Activated CD4-positive, CD25-positive, alpha-beta regulatory T cell treated with anti-CD3 and anti-CD28 coated beads, Interleukin-2, amount 50 U/mL, for 16 hours (primary cell): Measurements from ENCODE around the gene WDFY2.

Experiments
- DNase-seq: peaks from one replicate; pipeline ENCODE4 v3.0.0-alpha.2; 2020; ENCODE audit warnings: low read depth, low spot score

Gene WDFY2

GRCh38 chr13:51697181-51697580 is 112.9 kb downstream of the WDFY2 start:
- no peak for DNase-seq

DNA sequence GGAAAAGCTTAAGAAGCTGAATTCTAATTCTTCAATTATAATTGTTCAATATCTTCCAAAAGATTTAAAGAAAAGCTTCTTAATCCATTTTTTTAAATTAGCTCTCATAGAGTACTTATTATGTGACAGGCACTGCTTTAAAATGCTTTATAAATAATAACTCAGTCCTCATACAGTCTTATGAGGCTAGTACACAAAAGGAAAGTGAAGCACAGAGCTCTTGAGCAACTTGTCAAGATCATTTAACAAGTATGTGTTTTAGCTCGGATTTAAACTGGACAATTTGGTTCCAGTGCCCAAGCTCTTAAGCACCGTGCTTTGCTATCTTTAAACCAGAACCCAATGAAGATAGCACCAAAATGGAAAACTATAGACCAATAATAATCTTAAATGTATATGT is 113.6 kb downstream of the WDFY2 start:
- DNase-seq: no peak

GRCh38 chr13:51698352-51698751 is 114.1 kb downstream of the WDFY2 start:
- DNase-seq: no peak

- no peak for DNase-seq
Observed at GRCh38 chr13:51704399-51705313, 120.4 kb downstream of the WDFY2 start.

DNA sequence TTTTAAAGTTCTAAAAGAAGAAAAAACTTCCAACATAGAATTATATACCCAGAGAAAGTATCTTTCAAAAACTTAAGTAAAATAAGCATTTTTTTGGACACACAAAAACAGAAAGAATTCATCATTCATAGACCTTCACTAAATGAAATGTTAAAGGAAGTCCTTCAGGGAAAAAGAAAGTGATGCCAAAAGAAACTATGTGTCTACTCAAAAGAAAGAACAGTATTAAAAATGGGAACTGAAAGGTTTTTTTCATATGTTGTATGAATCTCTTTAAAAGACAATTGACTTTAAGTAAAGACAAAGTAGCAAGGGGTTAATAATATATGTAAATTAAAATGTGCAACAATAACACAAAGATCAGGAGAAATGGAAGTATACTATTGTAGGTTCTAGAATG is 123.2 kb downstream of the WDFY2 start:
- DNase-seq: no peak

- no peak for DNase-seq
Observed at GRCh38 chr13:51713807-51714206, 129.5 kb downstream of the WDFY2 start.

GRCh38 chr13:51714663-51715168 is 130.5 kb downstream of the WDFY2 start:
- DNase-seq: no peak

DNA sequence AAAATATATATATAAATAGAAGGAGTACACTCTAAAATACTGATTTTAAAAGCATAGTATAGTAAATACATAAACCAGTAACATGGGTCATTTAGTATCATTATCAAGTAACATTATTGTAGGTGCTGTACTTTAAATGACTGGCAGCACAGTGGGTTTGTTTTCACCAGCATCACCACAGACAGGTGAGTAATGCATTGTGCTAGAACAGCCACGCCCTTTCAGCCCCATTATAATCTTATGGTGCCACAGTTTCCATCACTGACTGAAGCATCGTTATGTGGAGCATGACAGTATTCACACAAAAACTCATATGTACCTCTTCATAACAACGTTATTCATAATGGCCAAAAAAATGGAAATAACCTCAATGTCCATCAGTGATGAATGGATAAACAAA is 131.4 kb downstream of the WDFY2 start:
- DNase-seq: no peak

DNA sequence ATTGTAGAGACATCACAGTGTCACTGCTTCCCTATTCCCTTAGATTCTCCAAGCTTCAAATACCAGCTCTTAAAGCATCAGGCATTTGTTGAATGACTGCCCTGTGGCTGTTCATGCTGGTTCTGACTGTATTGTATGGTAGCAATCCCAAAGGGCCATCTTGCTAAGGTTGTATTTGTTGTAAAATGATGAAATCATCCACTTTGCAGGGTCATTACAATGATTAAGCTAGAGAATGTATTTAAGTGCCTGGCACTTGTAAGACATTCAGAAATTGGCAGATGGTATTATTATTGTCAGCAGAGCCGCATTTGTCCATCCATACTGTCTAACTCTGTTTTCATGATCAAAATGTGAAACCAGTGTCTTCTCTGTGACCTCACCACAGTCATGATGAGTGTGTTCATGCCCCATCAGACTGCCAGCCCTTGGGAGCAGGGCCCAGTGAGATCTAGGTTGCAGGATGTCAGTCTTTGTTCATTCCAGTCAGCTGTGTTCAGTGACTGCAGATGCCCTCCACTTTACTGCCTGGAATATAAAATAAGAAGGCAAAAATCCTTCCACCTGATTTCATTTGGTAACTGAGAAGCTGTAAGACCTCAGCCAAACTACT is 133.6 kb downstream of the WDFY2 start:
- no peak for DNase-seq

DNA sequence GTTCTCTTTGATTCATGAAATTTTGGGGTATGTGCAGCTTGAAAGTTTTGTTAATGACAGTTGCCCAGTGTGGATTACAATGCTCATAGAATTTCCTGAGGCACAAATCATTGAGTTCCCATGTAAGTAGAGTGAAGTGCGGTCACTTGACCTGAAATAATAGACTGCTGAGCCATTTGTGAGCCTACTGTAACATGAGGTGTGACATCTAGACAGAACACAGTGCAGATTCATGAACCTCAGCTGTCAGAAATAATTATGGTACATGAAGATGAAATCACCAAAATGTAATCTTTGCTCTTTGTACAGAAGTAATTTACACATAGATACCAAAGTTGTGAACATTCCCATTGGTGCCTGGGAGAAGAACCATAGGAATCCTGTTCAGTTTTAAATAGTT is 135.1 kb downstream of the WDFY2 start:
- DNase-seq: no peak

DNA sequence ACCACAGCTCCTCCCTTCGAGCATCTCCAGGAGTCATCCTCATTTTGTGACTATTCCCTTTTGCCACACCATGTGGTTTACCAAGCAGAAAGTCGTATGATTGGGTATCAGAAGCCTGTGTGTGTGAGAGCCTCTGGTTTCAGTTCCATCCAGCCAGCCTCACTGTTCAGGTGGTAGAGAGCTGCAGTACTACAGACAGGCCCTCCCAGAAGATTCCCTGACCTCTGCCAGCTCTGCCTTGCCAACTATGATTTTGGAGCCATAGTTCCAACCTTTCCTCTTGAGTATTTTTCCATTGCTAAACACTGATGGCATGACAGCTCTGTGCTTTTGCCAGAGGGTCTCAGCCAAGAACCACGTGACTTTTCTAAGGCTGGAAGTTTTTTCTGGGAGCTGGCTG is 137.2 kb downstream of the WDFY2 start:
- DNase-seq: no peak

- no peak for DNase-seq
Observed at GRCh38 chr13:51723529-51723928, 139.3 kb downstream of the WDFY2 start.

DNA sequence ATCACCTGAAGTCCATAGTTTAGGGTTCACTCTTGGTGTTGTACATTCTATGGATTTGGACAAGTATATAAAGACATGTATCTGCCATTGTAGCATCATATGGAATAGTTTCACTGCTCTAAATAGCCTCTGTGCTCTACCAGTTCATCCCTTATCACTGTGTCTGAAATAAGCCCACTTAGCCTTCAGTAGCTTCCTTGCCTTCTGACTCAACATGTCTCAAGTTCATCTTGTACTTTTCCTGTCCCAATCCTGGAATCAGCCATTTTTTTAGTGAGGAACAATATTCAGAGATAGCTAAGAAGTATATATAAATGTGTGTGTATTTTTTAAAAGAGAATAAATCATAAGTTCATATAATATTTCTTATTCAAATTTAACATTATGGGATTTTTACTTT is 140.5 kb downstream of the WDFY2 start:
- DNase-seq: no peak

GRCh38 chr13:51726446-51727193 is 142.4 kb downstream of the WDFY2 start:
- no peak for DNase-seq

- DNase-seq: no peak
Observed at GRCh38 chr13:51727634-51728274, 143.5 kb downstream of the WDFY2 start.

GRCh38 chr13:51728275-51728673 is 144.0 kb downstream of the WDFY2 start:
- DNase-seq: no peak

GRCh38 chr13:51728972-51729371 is 144.7 kb downstream of the WDFY2 start:
- no peak for DNase-seq

GRCh38 chr13:51729866-51730553 is 145.7 kb downstream of the WDFY2 start:
- DNase-seq: no peak

- DNase-seq: no peak
Observed at GRCh38 chr13:51730927-51731326, 146.7 kb downstream of the WDFY2 start.

DNA sequence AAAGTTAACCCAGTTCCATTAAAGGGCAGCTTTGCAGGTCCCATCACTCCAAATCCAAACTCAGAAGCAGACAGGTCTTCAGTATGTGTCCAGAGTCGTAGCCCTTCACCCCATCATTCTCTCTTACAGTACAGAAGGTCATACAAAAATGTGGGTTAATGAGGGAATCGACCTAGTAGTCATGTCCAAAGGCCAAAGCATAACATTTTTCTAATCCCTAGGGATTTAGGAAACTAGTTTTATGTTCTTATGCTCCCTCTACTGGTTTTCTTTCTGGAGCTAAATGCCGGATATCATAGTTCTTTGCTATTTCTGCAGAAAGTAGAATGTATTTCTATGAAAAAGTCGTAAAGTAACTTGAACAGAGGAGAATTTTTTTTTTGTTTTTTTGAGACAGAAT is 147.5 kb downstream of the WDFY2 start:
- DNase-seq: no peak
